Measurements from ENCODE around the gene NDC80.

DNA sequence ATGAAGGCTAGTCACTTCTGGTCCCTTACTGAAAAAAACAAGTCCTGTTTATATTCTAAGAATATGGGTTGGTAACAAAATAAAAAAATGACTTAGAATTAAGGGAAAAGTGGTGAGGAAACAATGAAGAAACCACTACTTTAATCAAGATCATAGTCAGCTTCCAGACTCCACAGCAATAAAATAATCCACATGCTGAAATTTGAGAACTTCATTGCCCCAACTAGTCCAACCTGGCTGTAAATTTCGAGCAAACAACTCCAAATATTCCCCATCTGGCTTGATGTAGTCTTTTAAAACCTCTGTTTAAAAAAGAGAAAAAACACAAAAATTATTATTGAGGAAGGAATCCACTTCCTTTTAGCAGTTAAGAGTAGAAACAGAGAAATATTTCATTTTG, 32.5 kb upstream of the NDC80 start:
- TF ChIP-seq, protein P1, sequence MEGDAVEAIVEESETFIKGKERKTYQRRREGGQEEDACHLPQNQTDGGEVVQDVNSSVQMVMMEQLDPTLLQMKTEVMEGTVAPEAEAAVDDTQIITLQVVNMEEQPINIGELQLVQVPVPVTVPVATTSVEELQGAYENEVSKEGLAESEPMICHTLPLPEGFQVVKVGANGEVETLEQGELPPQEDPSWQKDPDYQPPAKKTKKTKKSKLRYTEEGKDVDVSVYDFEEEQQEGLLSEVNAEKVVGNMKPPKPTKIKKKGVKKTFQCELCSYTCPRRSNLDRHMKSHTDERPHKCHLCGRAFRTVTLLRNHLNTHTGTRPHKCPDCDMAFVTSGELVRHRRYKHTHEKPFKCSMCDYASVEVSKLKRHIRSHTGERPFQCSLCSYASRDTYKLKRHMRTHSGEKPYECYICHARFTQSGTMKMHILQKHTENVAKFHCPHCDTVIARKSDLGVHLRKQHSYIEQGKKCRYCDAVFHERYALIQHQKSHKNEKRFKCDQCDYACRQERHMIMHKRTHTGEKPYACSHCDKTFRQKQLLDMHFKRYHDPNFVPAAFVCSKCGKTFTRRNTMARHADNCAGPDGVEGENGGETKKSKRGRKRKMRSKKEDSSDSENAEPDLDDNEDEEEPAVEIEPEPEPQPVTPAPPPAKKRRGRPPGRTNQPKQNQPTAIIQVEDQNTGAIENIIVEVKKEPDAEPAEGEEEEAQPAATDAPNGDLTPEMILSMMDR (IDR thresholded peaks at IDR 0.05; ENCODE audit: low read length): no peak
- TF ChIP-seq EZH2 (optimal IDR thresholded peaks at IDR 0.05; ENCODE audit: low read depth, low read length): no peak
